MM.1S (cell line): ENCODE data around the gene ATP5F1C.
A peak's percentile ranks its signal among the peaks of the same experiment; 100 is the strongest.

Experiments used
- DNase-seq: peaks from one replicate; pipeline ENCODE4 v3.0.0-alpha.2; 2015
- H2AFZ ChIP-seq: fragments of 300-600 bp; sonication (generic); 2 replicates; pipeline ENCODE4 v1.6.0; 2016; ENCODE audit warnings: antibody characterized with exemption, low read length
- H3F3A ChIP-seq: fragments of 300-600 bp; sonication (generic); 2 replicates; pipeline ENCODE4 v1.6.1; 2016; ENCODE audit warnings: mild to moderate bottlenecking, antibody characterized with exemption, low read length, moderate library complexity, mixed read lengths; ENCODE audit not compliant: insufficient read depth
- H3K27ac ChIP-seq: fragments of 300-600 bp; sonication (generic); 2 replicates; pipeline ENCODE4 v1.5.1; 2016; ENCODE audit warnings: mild to moderate bottlenecking, low read length
- H3K27me3 ChIP-seq: fragments of 300-600 bp; sonication (generic); replicated peaks from 2 replicates; pipeline ENCODE4 v1.6.0; 2016; ENCODE audit warnings: low read length; ENCODE audit not compliant: insufficient read depth
- H3K36me3 ChIP-seq: fragments of 300-600 bp; sonication (generic); replicated peaks from 2 replicates; pipeline ENCODE4 v1.6.1; 2016; ENCODE audit warnings: mild to moderate bottlenecking, low read length, mixed read lengths; ENCODE audit not compliant: insufficient read depth
- H3K4me1 ChIP-seq: fragments of 300-600 bp; sonication (generic); 2 replicates; pipeline ENCODE4 v1.6.1; 2016; ENCODE audit warnings: low read length, mixed read lengths
- H3K4me2 ChIP-seq: fragments of 300-600 bp; sonication (generic); 2 replicates; pipeline ENCODE4 v1.6.0; 2016; ENCODE audit warnings: low read depth, low read length
- H3K4me3 ChIP-seq: fragments of 300-600 bp; sonication (generic); 2 replicates; pipeline ENCODE4 v1.5.1; 2016; ENCODE audit warnings: low read length, mixed read lengths
- H3K79me2 ChIP-seq: fragments of 300-600 bp; sonication (generic); 2 replicates; pipeline ENCODE4 v1.6.1; 2016; ENCODE audit warnings: mixed run types, low read length, mixed read lengths
- H3K9ac ChIP-seq: fragments of 300-600 bp; sonication (generic); 2 replicates; pipeline ENCODE4 v1.6.1; 2016; ENCODE audit warnings: low read length, mixed read lengths
- H3K9me2 ChIP-seq: fragments of 300-600 bp; sonication (generic); replicated peaks from 2 replicates; pipeline ENCODE4 v1.6.1; 2016; ENCODE audit warnings: mild to moderate bottlenecking, low read length, mixed read lengths; ENCODE audit not compliant: insufficient read depth
- H3K9me3 ChIP-seq: fragments of 300-600 bp; sonication (generic); replicated peaks from 2 replicates; pipeline ENCODE4 v1.6.1; 2016; ENCODE audit warnings: mild to moderate bottlenecking, low read length, mixed read lengths; ENCODE audit not compliant: insufficient read depth
- H4K20me1 ChIP-seq: fragments of 300-600 bp; sonication (generic); 2 replicates; pipeline ENCODE4 v1.6.1; 2016; ENCODE audit warnings: mild to moderate bottlenecking, low read length, moderate library complexity, mixed read lengths; ENCODE audit not compliant: insufficient read depth
- EZH2 ChIP-seq: fragments of 300-600 bp; sonication (generic); optimal IDR thresholded peaks from 2 replicates; pipeline ENCODE3; 2017; ENCODE audit warnings: low read depth, mild to moderate bottlenecking, antibody characterized with exemption, low read length, mixed read lengths
- EZH2phosphoT487 ChIP-seq: fragments of 300-600 bp; sonication (generic); IDR thresholded peaks from 2 replicates; pipeline ENCODE4 v1.6.1; 2018; ENCODE audit warnings: antibody characterized with exemption, low read length
- TF ChIP-seq, protein P1 (sequence below): fragments of 300-600 bp; sonication (generic); IDR thresholded peaks from 2 replicates; pipeline ENCODE4 v1.5.1; 2016; ENCODE audit warnings: antibody characterized with exemption, low read length, mixed read lengths

ATP5F1C gene

DNA sequence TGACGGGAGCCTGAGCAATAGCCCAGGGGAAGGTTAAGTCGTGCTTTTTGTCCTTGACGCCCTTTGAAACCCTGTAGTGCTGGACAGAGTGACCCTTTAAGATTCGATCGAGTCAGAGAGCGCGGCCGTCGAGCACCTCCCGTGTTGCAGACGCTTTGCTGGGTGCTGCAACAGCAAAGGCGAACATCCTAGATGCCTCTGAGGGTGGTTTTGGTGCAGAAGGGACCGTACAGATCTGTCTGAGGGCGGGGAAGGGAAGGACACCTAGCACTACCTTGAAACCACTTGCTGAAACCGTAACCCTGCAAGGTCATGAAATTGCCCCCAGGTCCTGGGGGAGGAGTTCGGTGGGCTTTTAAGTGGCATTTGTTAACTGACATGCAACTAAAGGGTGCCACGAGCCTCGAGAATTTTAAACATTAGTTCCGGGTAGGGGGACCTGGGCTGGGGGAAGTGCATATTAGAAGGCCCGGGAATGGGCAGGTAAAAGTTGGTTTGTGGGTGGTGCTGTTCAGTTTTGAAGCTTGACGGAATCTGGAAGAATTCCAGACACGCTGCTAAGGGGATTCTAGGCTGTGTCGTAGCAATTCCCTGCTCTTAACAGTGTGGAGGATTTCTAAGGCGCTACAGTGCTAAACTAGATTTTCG, 786 bp downstream of the ATP5F1C start:
- H3K4me1 ChIP-seq, result peaks cover 17% of the 10 kb centered on the region
- H3K9me3 ChIP-seq, result no peaks in the 10 kb centered on the region
- peak overlapping the region; percentile 48 for H2AFZ ChIP-seq
- H3K9ac ChIP-seq, result peak overlapping the region; percentile 82
- no peaks in the 10 kb centered on the region for H3K9me2 ChIP-seq
- DNase-seq, result peak; percentile 32
- peak overlapping the region; percentile 90 for H3K4me3 ChIP-seq
- peaks cover 99% of the 10 kb centered on the region for H3K79me2 ChIP-seq
- H3K36me3 ChIP-seq, result no peaks in the 10 kb centered on the region; the same call in 1 of the 2 replicates
- TF ChIP-seq, protein P1, sequence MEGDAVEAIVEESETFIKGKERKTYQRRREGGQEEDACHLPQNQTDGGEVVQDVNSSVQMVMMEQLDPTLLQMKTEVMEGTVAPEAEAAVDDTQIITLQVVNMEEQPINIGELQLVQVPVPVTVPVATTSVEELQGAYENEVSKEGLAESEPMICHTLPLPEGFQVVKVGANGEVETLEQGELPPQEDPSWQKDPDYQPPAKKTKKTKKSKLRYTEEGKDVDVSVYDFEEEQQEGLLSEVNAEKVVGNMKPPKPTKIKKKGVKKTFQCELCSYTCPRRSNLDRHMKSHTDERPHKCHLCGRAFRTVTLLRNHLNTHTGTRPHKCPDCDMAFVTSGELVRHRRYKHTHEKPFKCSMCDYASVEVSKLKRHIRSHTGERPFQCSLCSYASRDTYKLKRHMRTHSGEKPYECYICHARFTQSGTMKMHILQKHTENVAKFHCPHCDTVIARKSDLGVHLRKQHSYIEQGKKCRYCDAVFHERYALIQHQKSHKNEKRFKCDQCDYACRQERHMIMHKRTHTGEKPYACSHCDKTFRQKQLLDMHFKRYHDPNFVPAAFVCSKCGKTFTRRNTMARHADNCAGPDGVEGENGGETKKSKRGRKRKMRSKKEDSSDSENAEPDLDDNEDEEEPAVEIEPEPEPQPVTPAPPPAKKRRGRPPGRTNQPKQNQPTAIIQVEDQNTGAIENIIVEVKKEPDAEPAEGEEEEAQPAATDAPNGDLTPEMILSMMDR, result no peak
- no peak for TF ChIP-seq EZH2
- TF ChIP-seq EZH2phosphoT487, result no peak
- peak overlapping the region; percentile 94 for H3K4me2 ChIP-seq
- peak overlapping the region; percentile 46; the same call in 1 of the 2 replicates for H3K27ac ChIP-seq
- no peaks in the 10 kb centered on the region for H3K27me3 ChIP-seq
- H3F3A ChIP-seq, result no peaks in the 10 kb centered on the region
- H4K20me1 ChIP-seq, result peaks cover 26% of the 10 kb centered on the region

DNA sequence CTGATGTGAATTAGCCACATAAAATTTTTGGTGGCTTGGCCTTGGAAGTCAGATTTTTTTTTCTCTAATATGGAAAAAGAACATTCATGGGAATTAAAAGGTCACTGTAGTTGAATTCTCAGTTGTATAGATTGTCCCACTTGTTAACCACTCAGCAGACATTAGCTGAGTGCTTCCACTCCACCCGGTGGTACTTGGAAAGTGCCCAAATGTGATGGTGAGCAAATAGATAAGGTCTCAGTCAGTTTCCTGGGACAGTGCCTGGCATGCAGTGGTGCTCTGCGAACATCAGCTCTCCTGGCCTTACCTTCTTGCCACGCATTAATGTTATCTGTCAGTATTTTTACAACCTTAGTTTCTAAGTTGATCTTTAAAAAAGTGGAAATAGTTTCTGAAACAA, 1.4 kb downstream of the ATP5F1C start:
- Histone ChIP-seq H3F3A (no peaks in the 10 kb centered on the region), H3K9ac (peak overlapping the region; percentile 82), H3K4me1 (peaks cover 17% of the 10 kb centered on the region), H3K27ac (no peak overlapping the region), H3K4me2 (peak overlapping the region; percentile 94), H3K79me2 (peaks cover 99% of the 10 kb centered on the region), H3K27me3 (no peaks in the 10 kb centered on the region), H3K4me3 (peak overlapping the region; percentile 90), H3K9me2 (no peaks in the 10 kb centered on the region), H2AFZ (no peak overlapping the region), H3K36me3 (no peaks in the 10 kb centered on the region; the same call in 1 of the 2 replicates), H4K20me1 (peaks cover 32% of the 10 kb centered on the region), H3K9me3 (no peaks in the 10 kb centered on the region)
- no peak for DNase-seq
- TF ChIP-seq, protein P1, result no peak
- TF ChIP-seq EZH2 (no peak), EZH2phosphoT487 (no peak)

DNA sequence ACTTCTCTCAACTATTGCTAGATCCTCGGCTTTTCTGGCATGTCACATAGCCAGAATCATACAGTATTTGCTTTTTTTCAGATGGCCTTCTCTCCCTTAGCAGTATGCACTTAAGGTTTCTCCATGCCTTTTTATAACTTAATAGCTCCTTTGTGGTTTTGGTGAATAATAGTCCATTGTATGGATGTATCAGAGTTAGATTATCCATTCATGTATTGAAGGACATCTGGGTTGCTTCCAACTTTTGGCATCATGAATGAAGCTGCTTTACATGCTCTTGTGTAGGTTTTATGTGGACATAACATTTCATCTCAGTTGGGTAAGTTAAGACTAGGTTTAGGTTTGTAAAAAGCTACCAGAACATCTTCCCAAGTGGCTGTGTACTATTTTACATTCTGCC, 4.6 kb downstream of the ATP5F1C start:
- Histone ChIP-seq H4K20me1 (peaks cover 45% of the 10 kb centered on the region), H3K79me2 (peaks cover 96% of the 10 kb centered on the region), H3K27ac (no peak overlapping the region), H2AFZ (no peak overlapping the region), H3K9ac (no peak overlapping the region), H3K27me3 (no peaks in the 10 kb centered on the region), H3K9me3 (no peaks in the 10 kb centered on the region), H3K4me1 (peaks cover 10% of the 10 kb centered on the region; the same call in 1 of the 2 replicates), H3K4me2 (no peak overlapping the region), H3K36me3 (no peaks in the 10 kb centered on the region; the same call in 1 of the 2 replicates), H3K4me3 (no peak overlapping the region), H3F3A (no peaks in the 10 kb centered on the region), H3K9me2 (no peaks in the 10 kb centered on the region)
- TF ChIP-seq EZH2phosphoT487 (no peak), EZH2 (no peak)
- TF ChIP-seq, protein P1, result no peak
- no peak for DNase-seq
